PC-9 (cell line): ENCODE measurements around the gene TTC36. TPM values are rescaled to one million over a fixed set of nuclear protein-coding genes. Genes with fewer than 3 reads are reported as not detected.

Experiments
- BruUV-seq: library from RNA; stranded (reverse); fragments of 400-500 nt; replicated peaks from 2 replicates; lab custom pipeline; 2021; lab: Mats Ljungman, UMichigan
- CTCF ChIA-PET: fragments of 300-600 bp; sonication (Branson Sonifier 250); formaldehyde crosslinking; loops from one replicate; lab custom pipeline; 2022; ENCODE audit warnings: antibody characterized with exemption; lab: Charles Lee
- POLR2A ChIA-PET: fragments of 300-600 bp; sonication (Branson Sonifier 250); formaldehyde crosslinking; loops from one replicate; lab custom pipeline; 2022; ENCODE audit warnings: antibody characterized with exemption; ENCODE audit not compliant: unreplicated experiment; lab: Charles Lee
- DNase-seq, 2 experiments: peaks; one replicate each; pipeline versions ENCODE4 v3.0.0 to v3.0.0-alpha.2; 2015 to 2022; ENCODE audit warnings: mixed read lengths in 1 of 2
- H2AFZ ChIP-seq: fragments of 200-600 bp; sonication (generic); 2 replicates; pipeline ENCODE4 v1.8.1; 2017; ENCODE audit warnings: antibody characterized with exemption
- H3F3A ChIP-seq: fragments of 200-600 bp; sonication (generic); 2 replicates; pipeline ENCODE4 v1.8.1; 2017; ENCODE audit warnings: antibody characterized with exemption, mild to moderate bottlenecking, low read depth; ENCODE audit not compliant: insufficient read depth
- H3K27ac ChIP-seq: fragments of 200-600 bp; sonication (generic); 2 replicates; pipeline ENCODE4 v1.6.1; 2016; ENCODE audit warnings: mixed run types
- H3K27me3 ChIP-seq: fragments of 200-600 bp; sonication (generic); 2 replicates; pipeline ENCODE4 v1.6.1; 2016; ENCODE audit warnings: low read depth, mixed run types; ENCODE audit not compliant: insufficient read depth
- H3K36me3 ChIP-seq: fragments of 200-600 bp; sonication (generic); 2 replicates; pipeline ENCODE4 v1.6.1; 2016; ENCODE audit warnings: low read depth, mixed run types
- H3K4me1 ChIP-seq: fragments of 200-600 bp; sonication (generic); replicated peaks from 2 replicates; pipeline ENCODE4 v1.6.1; 2016; ENCODE audit warnings: mixed run types; ENCODE audit not compliant: insufficient read depth
- H3K4me2 ChIP-seq: fragments of 200-600 bp; sonication (generic); 2 replicates; pipeline ENCODE4 v1.6.1; 2017; ENCODE audit warnings: mixed run types
- H3K4me3 ChIP-seq: fragments of 200-600 bp; sonication (generic); 2 replicates; pipeline ENCODE4 v1.6.1; 2016; ENCODE audit warnings: mixed run types
- H3K79me2 ChIP-seq: fragments of 200-600 bp; sonication (generic); 2 replicates; pipeline ENCODE4 v1.6.1; 2017; ENCODE audit warnings: low read depth, mixed run types
- H3K9me2 ChIP-seq: fragments of 200-600 bp; sonication (generic); 2 replicates; pipeline ENCODE4 v1.8.1; 2017; ENCODE audit warnings: mild to moderate bottlenecking; ENCODE audit not compliant: insufficient read depth
- H3K9me3 ChIP-seq: fragments of 200-600 bp; sonication (generic); 2 replicates; pipeline ENCODE4 v1.8.1; 2016; ENCODE audit warnings: low read depth; ENCODE audit not compliant: insufficient read depth
- H4K20me1 ChIP-seq: fragments of 200-600 bp; sonication (generic); 2 replicates; pipeline ENCODE4 v1.8.1; 2017; ENCODE audit not compliant: insufficient read depth
- CTCF ChIP-seq: fragments of 200-600 bp; sonication (generic); conservative IDR thresholded peaks from 2 replicates; pipeline ENCODE4 v1.6.1; 2017; ENCODE audit warnings: mixed run types, antibody characterized with exemption, mild to moderate bottlenecking, moderate library complexity
- EZH2 ChIP-seq: fragments of 200-600 bp; sonication (generic); IDR thresholded peaks from 2 replicates; pipeline ENCODE4 v1.8.0; 2017; ENCODE audit warnings: antibody characterized with exemption, low read depth
- intact Hi-C: fragments of 100-400 bp; cut with micrococcal nuclease; formaldehyde crosslinking; loops from one replicate; pipeline ENCODE4 v1.10.0; 2022; ENCODE audit not compliant: unreplicated experiment
- total RNA-seq: library from RNA; stranded (reverse); gene quantifications from 2 replicates; pipeline ENCODE4 v1.2.3, GENCODE V29; 2021

TTC36 gene
- total RNA-seq, 1 experiment from 2014 or later: 0.41 TPM

DNA sequence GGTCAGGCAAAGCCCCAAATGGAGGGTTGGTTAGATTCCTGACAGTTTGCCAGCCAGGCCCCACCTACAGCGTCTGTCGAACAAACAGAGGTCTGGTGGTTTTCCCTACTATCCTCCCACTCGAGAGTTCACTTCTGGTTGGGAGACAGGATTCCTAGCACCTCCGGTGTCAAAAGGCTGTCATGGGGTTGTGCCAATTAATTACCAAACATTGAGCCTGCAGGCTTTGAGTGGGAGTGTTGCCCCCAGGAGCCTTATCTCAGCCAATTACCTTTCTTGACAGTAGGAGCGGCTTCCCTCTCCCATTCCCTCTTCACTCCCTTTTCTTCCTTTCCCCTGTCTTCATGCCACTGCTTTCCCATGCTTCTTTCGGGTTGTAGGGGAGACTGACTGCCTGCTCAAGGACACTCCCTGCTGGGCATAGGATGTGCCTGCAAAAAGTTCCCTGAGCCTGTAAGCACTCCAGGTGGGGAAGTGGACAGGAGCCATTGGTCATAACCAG, 4.7 kb upstream of the TTC36 start:
- Histone ChIP-seq H3F3A (peaks cover 26% of the 10 kb centered on the region), H3K27me3 (no peaks in the 10 kb centered on the region), H3K79me2 (no peaks in the 10 kb centered on the region), H3K4me3 (no peak overlapping the region), H3K4me1 (peaks cover 10% of the 10 kb centered on the region), H3K36me3 (peaks cover 41% of the 10 kb centered on the region), H3K9me3 (no peaks in the 10 kb centered on the region), H3K4me2 (no peak overlapping the region), H2AFZ (no peak overlapping the region), H3K27ac (no peak overlapping the region), H4K20me1 (no peaks in the 10 kb centered on the region), H3K9me2 (no peaks in the 10 kb centered on the region)
- ChIA-PET POLR2A (interaction anchor here (0.6 kb wide), 1 partner anchor 113 kb away, joined by 4 read pairs; no protein-coding TSS in a partner anchor), CTCF (no interaction called here)
- no TSS peak for BruUV-seq
- TF ChIP-seq CTCF (peak; percentile 47; the same call in 1 of the 2 replicates), EZH2 (no peak)
- intact Hi-C loops: no loop called here
- no peak for DNase-seq

- H3K27ac ChIP-seq: no peak overlapping the region
- BruUV-seq: no TSS peak
- no peaks in the 10 kb centered on the region for H3K79me2 ChIP-seq
- no peak for DNase-seq
- no peak overlapping the region for H3K4me2 ChIP-seq
- H3K27me3 ChIP-seq: no peaks in the 10 kb centered on the region
- H2AFZ ChIP-seq: no peak overlapping the region
- no peak overlapping the region for H3K4me3 ChIP-seq
- ChIA-PET POLR2A (no interaction called here), CTCF (interaction anchor here (0.5 to 0.6 kb wide), 2 partner anchors 24 to 137 kb away, joined by 3 to 9 read pairs; no protein-coding TSS in a partner anchor)
- no peaks in the 10 kb centered on the region for H3K9me2 ChIP-seq
- H3K9me3 ChIP-seq: no peaks in the 10 kb centered on the region
- H3F3A ChIP-seq: peaks cover 28% of the 10 kb centered on the region
- intact Hi-C loops: no loop called here
- H4K20me1 ChIP-seq: no peaks in the 10 kb centered on the region
- no peak for TF ChIP-seq CTCF
- no peak for TF ChIP-seq EZH2
- H3K36me3 ChIP-seq: peaks cover 35% of the 10 kb centered on the region
- peaks cover 10% of the 10 kb centered on the region for H3K4me1 ChIP-seq
These were observed 2.9 kb upstream of the TTC36 start for GRCh38 chr11:118524356-118524755.

DNA sequence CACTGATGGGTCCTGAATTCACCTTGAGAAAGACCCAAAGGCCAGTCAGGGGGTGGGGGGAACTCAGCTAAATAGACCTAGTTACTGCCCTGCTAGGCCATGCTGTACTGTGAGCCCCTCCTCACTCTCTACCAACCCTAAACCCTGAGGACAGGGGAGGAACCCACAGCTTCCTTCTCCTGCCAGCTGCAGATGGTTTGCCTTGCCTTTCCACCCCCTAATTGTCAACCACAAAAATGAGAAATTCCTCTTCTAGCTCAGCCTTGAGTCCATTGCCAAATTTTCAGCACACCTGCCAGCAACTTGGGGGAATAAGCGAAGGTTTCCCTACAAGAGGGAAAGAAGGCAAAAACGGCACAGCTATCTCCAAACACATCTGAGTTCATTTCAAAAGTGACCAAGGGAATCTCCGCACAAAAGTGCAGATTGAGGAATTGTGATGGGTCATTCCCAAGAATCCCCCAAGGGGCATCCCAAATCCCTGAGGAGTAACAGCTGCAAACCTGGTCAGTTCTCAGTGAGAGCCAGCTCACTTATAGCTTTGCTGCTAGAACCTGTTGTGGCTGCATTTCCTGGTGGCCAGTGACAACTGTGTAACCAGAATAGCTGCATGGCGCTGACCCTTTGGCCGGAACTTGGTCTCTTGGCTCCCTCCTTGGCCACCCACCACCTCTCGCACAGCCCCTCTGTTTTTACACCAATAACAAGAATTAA, 2.4 kb upstream of the TTC36 start:
- H3F3A ChIP-seq: peaks cover 26% of the 10 kb centered on the region
- no peak overlapping the region for H3K27ac ChIP-seq
- intact Hi-C loops: no loop called here
- no peaks in the 10 kb centered on the region for H3K9me2 ChIP-seq
- no peaks in the 10 kb centered on the region for H3K27me3 ChIP-seq
- no peaks in the 10 kb centered on the region for H3K79me2 ChIP-seq
- H2AFZ ChIP-seq: no peak overlapping the region
- no peak overlapping the region for H3K4me3 ChIP-seq
- no TSS peak for BruUV-seq
- TF ChIP-seq CTCF (no peak), EZH2 (no peak)
- DNase-seq: no peak
- no peaks in the 10 kb centered on the region for H3K9me3 ChIP-seq
- ChIA-PET POLR2A (no interaction called here), CTCF (interaction anchor here (0.6 kb wide), 1 partner anchor 137 kb away, joined by 3 read pairs; no protein-coding TSS in a partner anchor)
- peaks cover 29% of the 10 kb centered on the region for H3K36me3 ChIP-seq
- H3K4me2 ChIP-seq: no peak overlapping the region
- peaks cover 15% of the 10 kb centered on the region for H3K4me1 ChIP-seq
- H4K20me1 ChIP-seq: no peaks in the 10 kb centered on the region
